Fibroblast of gingiva (primary cell): ENCODE data around the gene MON1B.
"Not testable (repeated sequence)": the region's sequence is repeated elsewhere in the genome, so short reads cannot be mapped to it uniquely, and the experiment has no call there.

Source experiments
- DNase-seq: peaks from one replicate; pipeline ENCODE4 v3.0.0-alpha.2; 2011; ENCODE audit warnings: low read depth

MON1B gene

DNA sequence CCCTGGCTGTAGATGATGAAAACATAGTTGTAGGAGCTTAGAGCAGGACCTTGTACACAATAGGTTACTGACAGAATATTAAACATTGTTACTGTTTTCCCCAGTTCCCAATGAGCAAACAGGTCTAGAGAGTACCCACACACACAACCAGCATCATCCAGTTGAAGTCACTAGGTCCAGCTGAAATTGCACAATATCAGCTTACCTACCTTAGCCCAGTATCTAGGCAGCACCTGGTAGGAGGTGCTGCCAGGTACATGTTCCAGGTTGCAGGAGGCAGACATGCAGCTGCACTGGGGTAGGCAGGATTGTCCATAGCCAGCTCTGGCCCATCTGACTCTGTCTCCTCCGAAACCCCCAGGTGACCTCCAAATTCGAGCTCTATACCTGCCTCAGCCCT lies 6.8 kb downstream of the MON1B start:
- no peak for DNase-seq

DNA sequence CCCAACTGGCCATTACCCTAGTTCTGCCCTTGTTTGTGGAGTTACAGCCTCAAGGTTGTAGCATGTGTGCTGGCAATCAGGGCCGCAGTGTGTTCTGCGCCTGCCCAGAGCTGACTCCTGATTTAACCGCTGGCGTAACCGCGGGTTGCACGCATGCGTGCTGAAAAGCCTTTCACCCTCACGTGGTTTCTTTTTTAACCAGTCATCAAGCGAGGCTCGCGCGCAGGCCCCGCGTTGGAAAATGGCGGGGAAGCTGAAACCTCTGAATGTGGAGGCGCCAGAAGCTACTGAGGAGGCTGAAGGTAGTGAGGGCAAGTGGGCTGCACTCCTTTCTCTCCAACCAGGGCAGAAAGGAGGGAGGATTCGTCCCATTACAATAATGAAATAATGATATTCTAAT lies 8.2 kb downstream of the MON1B start, which contains the start of gene SYCE1L:
SYCE1L (plus strand) TSS at position 198 of the 400 bp plus-strand sequence; CDS start at position 242, 44 bp downstream.
- no peak for DNase-seq

DNA sequence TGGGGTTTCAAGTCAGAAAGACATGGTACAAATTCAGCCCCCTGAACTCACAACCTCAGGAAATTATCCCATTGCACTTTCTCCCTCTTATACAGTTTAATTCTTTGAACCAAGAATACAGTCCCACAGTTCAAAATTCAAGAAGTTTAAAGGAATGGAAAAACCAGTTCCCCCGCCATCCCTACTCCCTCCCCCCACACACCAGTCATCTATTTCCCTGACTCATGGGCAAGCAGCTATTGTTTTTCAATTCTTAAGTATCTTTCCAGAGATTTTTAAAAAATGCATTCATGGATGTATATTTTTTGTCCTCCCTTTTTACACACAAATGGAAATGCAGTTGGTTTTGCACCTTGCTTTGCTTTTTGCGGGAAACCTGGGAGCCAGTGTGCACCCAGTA lies 15.5 kb downstream of the MON1B start:
- DNase-seq = no peak

DNA sequence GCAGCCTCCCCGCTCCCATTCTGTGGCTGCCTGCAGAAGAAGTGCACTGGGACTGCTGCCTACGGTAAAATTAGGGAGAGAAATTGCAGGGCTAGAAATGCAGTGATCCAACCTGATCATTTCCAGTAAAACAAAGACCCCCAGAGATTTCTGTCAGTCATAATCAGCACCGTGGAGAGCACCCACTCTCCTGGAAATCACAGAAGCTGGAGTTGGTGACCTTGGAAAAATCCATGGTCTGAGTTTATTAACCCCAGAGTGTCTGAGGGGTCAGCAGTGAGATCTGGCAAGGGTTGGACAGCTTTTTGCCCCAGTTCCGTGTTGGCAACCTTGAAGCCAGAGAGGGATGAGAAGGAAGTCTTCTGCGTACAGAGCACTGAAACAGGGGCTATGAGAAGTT lies 16.0 kb downstream of the MON1B start:
- DNase-seq = no peak

DNA sequence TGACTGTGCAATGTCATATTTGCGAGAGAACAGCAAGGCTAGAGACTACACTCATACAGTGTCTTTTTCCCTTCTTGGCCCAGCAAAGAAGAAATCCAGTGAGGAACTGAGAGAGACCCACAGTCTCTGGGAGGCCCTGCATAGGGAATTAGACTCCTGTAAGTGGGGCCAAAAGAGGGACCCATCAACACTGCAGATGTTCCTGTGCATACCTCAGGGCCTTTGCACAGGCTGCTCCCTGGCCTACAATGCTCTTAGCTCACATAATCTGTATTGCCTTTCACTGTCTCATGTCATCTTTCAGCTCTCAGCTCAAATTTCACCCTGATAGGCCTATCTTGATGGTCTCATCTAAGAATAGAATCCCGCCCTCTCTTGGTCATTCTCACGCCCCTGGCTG lies 17.4 kb downstream of the MON1B start:
- DNase-seq = no peak

DNA sequence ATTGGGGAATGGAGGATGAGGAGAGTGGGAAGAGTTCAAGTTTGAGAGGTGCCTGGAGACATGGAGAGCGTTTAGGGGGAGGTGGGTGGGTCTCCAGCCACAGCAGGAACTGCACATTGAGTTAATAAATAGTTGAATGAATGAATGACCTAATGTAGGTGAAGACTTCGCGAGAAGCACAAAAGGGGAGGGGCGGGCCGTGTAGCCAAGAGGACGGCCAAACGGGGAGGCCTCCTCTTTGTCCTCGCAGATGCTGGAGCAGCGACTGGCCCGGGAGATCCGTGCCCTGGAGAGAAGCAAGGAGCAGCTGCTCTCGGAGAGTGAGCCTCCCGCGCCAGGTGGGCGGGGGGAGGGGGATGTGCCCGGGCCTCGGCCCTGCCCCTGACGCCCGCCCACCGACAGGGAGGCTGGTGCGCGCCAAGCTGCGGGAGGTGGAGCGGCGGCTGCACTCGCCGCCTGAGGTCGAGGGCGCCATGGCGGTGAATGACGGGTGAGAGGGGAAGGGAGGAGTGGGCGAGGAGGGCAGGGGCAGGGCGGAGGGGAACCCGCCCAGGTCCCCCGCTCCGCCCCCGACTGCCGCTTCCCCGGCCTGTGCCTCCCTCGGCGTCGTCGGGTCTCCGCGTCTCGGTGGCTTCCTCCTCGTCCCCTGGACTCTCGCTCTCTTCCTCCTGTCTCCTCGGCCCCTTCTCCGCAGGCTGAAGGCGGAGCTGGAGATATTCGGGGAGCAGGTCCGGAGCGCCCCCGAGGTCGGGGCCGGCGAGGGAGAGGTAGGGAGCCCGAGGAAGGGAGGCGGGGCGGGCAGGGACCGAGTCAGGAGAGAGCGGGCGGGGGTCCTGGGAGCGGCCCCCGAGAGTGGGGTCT lies 21.1 kb downstream of the MON1B start:
- DNase-seq = peak; percentile 10

DNA sequence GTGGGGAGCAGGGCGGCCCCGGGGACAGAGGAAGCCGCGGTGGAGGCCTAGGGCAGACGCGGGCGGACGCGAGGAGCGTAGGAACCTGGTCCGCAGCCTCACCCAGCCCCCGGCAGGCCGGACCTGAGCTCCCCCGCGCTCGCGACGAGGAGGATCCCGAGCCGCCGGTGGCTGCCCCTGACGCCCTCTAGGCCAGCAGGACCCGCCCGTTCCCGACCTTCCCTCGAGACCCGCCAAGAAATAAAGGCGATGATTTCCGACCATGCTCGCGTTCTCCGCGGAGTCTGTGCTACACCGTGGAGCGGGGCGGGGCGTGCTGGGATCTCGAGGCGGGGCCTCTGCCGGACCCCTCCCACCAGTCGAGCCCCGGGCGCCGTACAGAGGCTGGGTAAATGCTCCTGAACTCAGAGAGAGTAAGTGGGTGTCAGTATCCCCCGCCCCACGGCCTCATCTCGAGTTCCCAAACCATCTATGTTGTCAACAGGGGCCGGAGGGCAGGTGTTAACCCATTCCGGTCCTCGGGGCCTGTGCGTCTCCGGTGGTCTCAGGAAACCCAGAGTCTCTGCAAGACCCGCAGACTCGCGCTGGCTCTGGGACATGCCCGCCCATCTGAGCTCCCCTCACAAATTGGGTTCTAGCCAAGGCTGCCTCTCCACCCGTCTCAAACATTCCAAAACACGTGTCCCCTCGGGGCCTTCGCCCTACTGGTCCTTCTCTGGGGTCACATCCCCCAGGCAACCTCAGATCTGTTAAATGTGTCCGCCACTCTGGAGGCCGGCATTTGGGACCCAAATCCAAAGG lies 22.0 kb downstream of the MON1B start:
- DNase-seq = no peak

DNA sequence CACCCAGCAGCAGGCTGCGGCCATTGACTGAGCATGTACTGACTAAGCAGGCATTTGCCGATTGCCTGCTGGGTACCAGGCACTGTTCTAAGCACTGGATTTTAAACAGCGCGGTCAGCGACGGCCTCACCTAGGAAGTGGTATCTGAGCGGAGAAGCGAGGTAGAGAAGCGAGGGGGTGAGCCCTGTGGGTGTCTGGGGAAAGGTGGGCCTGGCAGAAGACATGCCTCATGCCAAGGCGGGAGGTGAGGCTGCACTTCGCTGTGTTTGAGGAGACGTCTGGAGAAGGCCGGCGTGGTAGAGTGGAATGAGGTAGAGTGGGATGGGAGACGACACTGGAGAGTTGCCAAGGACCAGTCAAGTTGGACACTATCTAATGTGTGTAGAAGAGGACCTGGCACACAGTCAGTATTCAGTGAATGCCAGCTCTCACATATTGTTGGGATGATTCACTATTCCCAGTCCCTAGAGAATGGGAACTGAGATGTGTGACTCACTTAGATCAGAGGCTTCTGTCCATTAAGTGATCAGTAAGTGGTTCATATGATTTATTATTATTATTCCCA lies 22.6 kb downstream of the MON1B start:
- DNase-seq = peak; percentile 68

DNA sequence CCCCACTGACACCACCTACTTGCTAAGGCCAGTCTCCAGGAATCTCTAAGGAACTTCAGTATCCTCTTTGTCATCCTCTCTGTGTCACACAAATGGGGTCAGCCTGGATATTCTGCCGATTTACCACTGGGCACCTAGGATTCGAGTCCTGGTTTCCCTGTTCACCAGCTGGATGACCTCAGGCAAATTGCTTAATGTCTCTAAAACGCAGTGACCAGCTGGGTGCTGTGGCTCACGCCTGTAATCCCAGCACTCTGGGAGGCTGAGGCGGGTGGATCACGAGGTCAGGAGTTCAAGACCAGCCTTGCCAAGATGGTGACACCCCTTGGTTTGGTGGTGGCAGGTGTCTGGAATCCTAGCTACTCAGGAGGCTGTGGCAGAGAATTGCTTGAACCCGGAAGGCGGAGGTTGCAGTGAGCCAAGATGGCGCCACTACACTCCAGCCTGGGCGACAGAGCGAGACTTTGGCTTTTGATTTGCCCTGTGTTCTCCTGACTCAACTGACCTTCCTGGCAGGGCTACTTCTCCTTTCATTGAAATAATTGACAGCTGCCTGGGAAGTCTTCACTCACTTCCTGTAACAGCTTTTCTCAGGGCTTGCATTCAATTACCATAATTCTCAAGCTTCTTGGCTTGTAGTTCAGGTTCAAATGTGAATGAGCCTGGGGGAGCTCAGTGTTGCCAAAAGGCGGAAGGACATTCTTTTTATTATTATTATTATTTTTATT lies 23.6 kb downstream of the MON1B start:
- no peak for DNase-seq

DNA sequence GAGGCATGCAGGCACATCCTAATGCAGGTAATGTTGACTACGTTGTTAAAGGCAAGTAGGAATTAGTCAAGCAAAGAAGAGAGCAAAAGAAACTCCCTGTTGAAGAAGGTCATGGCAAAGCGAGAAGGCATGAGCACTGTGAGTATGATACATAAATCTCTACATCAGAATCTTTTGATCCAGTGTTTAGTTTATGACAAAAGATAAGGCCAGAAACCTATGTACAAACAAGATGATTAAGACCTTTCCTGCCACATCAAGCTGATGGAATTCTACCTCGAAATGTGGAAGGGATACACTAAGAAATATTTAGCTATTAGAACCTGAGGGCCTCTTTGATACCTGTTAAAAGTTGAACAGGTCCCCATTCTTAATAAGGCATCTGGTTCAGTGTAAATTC lies 28.4 kb downstream of the MON1B start:
- DNase-seq = no peak

DNA sequence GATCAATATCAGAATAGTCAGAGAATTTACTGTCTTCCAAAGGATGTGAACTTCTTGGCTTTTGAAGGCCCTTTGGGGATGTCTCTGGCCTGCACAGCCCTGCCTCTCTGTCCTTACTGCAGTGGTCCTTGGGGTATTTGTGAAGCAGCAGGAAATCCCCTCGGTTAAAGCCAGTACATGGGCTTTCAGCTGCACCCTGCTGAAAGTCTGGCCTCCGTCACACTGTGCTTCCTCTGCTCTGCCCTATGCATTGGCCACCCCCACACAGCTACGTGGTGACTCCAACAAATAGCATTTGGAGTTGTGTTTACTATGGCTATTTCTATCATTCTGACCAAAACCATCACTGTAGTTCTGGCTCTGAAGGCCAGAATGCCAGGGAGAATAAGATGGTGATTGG lies 29.4 kb downstream of the MON1B start:
- DNase-seq = no peak

DNA sequence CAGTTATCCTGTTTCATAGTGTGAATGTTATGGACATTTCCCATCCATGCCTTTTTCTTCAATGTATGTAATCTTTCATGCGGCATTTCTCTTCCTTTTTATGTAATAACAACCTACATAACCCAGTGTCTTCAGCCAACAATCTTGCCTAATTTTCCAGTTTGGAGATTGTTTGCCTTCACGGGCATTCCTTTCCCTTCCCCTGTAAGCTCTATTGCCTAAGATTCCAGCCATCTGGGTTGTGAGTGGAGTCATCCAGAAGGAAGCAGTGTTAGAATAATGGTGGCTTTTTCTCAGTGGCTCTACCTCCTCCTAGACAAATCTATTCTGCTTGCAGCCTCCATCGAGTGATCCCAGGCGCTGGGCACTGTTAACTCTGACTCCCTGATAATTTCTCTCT lies 30.5 kb downstream of the MON1B start:
- DNase-seq = peak; percentile 22

DNA sequence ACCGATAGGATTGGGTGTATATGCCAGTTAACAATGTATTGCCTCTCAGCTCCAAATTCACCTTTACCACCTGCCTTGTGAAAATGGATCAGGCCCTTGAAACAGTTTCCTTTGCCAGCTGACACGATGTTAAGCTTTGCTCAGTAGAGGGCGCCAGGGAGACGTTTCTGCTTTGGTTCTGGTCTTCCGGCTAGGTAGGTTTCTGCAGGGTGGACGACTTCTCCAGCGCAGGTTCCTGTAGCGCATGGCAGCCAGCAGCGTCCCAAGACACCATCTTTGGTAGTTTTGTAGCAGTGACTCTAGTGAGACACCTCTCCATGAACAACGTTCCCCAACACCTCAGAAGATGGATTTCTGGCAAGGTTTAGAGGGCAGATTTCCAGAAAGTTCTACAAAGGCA lies 32.2 kb downstream of the MON1B start:
- DNase-seq = no peak

DNA sequence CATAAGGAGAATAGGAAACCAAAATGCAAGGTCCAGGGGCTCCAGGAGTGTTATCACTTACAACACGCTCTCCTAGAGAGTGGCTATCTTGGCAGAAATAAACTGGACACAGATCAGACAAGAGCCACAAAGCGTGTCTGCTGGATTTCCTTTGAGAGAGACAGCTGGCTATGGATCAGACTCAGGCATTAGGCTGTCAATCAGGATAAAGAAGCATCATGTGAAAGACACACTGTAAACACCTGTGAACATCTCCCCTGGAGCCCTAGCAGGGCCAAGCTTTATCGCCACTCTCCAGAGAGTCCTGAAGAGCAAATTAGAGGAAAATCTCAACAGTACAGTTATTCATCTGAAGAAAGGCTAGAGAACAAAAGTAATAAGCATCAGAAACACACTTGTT lies 34.2 kb downstream of the MON1B start:
- no peak for DNase-seq

DNA sequence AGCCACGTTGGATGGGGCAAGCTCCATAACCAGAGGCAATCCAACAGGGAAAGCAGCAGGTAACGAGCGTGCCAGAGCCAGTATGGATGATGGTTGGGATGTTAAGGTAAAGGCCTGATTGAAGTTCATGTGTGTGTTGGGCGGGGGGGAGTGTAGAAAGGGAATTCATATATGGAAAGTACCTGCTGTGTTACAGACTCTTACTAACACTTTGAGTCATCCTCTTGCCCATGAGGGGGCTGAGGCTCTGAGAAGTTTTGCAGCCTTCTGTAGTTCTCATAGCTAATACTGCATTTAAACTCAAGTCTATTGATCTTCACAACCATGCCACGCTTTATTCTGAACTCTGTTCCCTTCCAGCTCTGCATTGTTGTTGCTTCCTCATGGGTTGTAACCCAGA lies 36.8 kb downstream of the MON1B start:
- DNase-seq = no peak

DNA sequence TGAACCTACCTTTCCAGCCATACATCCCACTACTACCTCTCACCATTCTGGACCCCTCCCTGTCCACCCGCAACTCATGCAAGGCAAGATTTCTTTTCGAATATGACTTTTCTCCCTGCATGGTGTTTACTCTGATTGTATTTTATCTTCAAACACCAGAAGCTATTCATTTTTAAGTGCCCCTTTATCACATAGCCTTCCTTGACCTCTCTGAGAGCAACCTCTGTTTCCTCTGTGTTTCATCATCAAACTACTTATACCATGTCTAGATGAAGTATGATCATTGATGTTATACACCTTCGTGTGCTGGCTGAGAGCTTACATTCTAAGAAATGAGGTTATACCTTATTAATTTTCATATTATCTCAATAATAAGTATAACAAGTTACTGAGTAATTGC lies 40.1 kb downstream of the MON1B start:
- DNase-seq = no peak

DNA sequence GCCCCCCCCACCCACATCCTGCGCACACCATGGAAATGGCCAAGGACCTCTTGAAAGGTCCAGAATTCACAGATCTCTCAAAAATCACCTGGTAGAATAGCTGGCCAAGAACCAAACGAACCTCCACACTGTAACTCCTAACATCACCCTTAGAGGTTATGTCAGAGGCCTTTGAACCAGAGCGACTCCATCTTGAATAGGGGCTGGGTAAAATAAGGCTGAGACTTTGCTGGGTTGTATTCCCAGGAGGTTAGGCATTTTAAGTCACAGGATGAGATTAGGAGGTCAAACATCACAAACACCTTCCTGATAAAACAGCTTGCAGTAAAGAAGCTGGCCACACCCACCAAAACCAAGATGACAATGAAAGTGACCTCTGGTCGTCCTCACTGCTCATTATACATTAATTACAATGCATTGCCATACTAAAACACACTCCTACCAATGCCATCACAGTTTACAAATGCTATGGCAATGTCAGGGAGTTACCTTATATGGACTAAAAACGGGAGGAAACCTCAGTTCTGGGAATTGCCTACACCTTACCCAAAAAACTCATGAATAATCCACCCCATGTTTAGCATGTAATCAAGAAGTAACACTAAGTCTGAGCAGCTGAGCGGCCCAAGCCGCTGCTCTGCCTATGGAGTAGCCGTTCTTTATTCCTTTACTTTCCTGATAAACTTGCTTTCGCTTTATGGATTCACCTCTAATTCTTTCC lies 43.0 kb downstream of the MON1B start:
- no peak for DNase-seq

DNA sequence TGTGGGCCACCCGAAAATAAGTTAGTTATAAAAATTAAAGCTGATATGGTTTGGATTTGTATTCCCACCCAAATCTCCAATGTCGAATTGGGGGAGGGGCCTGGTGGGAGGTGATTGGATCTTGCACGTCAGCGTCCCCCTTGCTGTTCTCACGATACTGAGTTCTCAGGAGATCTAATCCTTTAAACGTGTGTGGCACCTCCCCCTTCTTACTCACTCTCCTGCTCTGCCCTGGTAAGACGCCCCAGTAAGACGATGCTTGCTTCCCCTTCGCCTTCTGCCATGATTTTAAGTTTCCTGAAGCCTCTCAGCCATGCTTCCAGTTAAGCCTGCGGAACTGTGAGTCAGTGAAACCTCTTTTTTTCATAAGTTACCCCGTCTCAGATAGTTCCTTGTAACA lies 43.6 kb downstream of the MON1B start:
- no peak for DNase-seq

DNA sequence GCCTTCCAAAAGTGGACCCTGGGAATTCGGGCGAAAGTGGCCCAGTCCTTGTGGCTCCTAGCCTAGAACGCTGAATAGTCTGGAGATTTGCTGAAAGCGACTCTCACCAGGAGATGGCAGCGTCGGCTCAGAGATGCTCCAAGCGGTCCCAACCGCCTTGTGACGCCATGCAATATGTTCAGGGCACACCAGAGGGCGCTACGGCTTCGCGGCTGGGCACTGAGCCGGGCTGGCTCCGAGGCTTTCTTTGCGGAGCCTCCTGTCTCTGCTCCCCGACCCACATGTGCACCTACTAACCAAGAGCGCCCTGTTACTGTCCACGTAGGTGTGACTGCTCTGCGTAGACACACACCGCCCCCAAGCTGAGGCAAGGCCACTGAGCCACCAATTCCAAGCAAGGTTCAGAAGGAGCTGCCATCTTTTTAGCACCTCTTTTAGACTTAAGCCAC lies 45.1 kb downstream of the MON1B start:
- DNase-seq = peak; percentile 69

DNA sequence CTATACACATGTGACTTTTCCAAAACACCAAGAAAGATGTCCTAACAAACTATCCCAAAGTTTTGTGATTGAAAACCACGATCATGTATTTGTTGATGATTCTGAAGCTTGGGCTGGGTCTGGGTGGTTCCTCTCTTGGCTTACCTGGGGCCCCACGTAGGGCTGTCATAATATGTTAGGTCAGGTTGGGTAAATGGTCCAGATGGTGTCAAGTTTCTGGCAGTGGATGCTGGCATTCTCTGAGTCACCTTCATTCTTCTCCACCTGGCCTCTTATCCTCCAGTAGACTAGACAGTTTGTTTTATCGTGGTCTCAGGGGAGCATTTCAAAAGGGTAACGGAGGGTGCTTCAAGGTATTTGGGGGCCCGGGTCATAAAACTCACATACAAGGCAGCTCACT lies 47.6 kb downstream of the MON1B start:
- DNase-seq = no peak

DNA sequence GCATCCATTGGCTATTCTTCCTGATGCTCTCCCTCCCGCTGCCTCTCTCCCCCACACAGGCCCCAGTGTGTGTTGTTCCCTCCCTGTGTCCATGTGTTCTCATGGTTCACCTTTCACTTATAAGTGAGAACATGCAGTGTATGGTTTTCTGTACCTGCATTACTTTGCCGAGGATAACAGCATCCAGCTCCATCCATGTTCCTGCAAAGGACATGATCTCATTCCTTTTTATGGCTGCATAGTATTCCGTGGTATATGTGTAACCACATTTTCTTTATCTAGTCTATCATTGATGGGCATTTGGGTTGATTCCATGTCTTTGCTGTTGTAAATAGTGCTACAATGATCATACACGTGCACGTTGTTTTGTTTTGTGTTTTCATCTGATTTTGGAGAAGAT lies 51.5 kb downstream of the MON1B start:
- not testable (repeated sequence) for DNase-seq

DNA sequence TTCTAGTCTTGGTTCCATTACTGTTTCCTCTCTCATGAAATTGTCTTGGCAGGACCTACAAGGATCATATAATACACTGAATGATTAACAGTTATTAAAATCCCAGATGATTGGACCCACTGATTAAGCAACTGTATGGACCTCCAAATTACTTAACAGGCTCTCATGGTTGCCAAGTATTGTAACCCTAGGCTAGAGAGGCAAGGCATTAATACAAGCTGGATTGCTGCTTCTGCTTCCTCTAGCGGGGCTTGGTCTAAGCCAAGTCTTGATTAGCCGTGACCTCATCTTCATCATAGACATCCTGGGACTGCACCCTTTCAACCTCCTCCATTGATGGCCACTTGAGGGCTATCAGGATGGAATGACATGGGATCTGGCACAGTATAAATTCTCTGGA lies 55.2 kb downstream of the MON1B start:
- DNase-seq = no peak
